Lower leg skin (tissue), 4 donors: ENCODE results near the gene CCDC27. TPM values are rescaled to one million over a fixed set of nuclear protein-coding genes. Genes with fewer than 3 reads are reported as not detected.

ENCODE experiments used
- DNase-seq, 2 donors: peaks; one replicate each; pipeline ENCODE4 v3.0.0-alpha.2; 2019; ENCODE audit warnings: low spot score in 2 of 2
- H3K4me3 ChIP-seq: fragments of 200-600 bp; sonication (generic); 2 replicates; pipeline ENCODE4 v1.5.1; 2017; ENCODE audit warnings: mild to moderate bottlenecking, low read depth; ENCODE audit not compliant: poor library complexity, severe bottlenecking
- POLR2A ChIP-seq, 2 donors: fragments of 450-650 bp; IDR thresholded peaks; one replicate each; pipeline ENCODE4 v1.6.1; 2016 to 2017; ENCODE audit warnings: antibody characterized with exemption in 2 of 2, mild to moderate bottlenecking in 1 of 2, moderate library complexity in 1 of 2
- WGBS, 2 donors: methylation state at CpG; one replicate each; pipeline ENCODE4 v1.1.5; 2018; 5-methylcytosine and 5-hydroxymethylcytosine counted together
- intact Hi-C: fragments of 100-400 bp; cut with DNase I; formaldehyde crosslinking; loops from one replicate; pipeline ENCODE4 v1.15.0; 2023; ENCODE audit warnings: low total_unique reads
- total RNA-seq, 4 donors: library from RNA; depleted of rRNA; stranded (reverse); fragments of >200 nt; gene quantifications; one replicate each; pipeline ENCODE4 v1.1.0, GENCODE V29; 2016
- TF ChIP-seq, protein P1 (sequence below), 3 donors: fragments of 450-650 bp; IDR thresholded peaks; one replicate each; pipeline ENCODE4 v1.5.1; 2016; ENCODE audit warnings: antibody characterized with exemption in 3 of 3, mild to moderate bottlenecking in 3 of 3, moderate library complexity in 2 of 3

The CCDC27 gene
- total RNA-seq, 4 donors from 2014 or later: not detected

DNA sequence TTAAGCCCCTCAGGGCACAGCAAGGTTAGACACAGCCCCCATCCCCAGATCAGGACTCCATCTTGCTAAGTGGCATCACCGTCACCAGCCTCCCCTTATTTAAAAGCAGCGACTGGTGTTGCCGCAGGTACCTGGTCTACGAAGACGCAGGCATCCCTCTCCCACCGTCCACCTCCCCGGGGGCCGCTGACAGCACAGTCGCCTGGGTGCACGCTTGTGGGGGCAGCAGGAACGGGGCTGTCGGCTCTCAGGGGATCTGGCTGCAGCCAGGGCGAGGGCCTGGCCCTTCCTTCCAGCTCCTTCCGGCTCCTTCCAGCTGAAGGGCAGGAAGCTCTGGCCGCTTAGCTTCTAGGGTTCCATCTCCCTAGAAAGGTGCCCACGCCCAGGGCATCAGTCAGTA is 17.6 kb upstream of the CCDC27 start:
- intact Hi-C loops: no loop called here
- DNase-seq: no peak
- no peak overlapping the region for H3K4me3 ChIP-seq
- TF ChIP-seq, protein P1, sequence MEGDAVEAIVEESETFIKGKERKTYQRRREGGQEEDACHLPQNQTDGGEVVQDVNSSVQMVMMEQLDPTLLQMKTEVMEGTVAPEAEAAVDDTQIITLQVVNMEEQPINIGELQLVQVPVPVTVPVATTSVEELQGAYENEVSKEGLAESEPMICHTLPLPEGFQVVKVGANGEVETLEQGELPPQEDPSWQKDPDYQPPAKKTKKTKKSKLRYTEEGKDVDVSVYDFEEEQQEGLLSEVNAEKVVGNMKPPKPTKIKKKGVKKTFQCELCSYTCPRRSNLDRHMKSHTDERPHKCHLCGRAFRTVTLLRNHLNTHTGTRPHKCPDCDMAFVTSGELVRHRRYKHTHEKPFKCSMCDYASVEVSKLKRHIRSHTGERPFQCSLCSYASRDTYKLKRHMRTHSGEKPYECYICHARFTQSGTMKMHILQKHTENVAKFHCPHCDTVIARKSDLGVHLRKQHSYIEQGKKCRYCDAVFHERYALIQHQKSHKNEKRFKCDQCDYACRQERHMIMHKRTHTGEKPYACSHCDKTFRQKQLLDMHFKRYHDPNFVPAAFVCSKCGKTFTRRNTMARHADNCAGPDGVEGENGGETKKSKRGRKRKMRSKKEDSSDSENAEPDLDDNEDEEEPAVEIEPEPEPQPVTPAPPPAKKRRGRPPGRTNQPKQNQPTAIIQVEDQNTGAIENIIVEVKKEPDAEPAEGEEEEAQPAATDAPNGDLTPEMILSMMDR (IDR thresholded peaks at IDR 0.05): no peak
- TF ChIP-seq POLR2A (IDR thresholded peaks at IDR 0.05): no peak
- 93 to 95% methylated on average over 16 of the region's 16 CpGs for WGBS, 2 donors

DNA sequence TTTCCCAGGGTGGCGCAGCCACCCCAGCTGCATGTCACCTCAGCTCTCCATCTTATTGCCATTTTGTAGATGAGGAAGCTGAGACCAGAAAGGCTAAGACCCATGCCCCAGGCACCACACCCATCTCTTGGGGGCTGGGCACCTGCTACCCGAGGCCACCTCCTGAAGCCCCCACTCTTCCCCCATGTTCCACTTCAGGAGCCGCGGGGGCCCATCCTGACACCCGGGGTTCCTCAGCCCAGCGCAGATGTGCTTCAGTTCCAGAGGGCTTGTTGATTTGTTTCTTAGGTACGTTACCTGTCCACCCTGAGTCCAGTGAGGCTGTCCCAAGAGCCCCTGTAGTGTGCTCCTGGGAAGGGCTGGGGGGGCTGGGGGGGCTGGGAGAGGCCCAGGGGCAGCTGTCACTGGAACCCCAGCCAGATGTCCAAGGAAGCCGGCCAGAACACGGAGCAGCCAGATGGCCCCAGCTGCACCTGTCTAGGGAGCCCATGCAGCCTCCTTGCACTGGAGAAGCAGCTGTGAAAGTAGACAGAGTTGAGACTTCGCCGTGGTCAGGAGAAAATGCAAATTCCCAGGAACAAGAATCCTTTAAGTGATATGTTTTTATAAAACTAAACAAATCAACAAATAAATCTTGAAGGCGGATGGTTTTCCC is 17.1 kb upstream of the CCDC27 start:
- no peak for DNase-seq
- intact Hi-C loops: no loop called here
- no peak overlapping the region for H3K4me3 ChIP-seq
- no peak for TF ChIP-seq POLR2A (IDR thresholded peaks at IDR 0.05)
- TF ChIP-seq, protein P1 (IDR thresholded peaks at IDR 0.05): no peak
- WGBS, 2 donors: 80 to 86% methylated on average over 12 of the region's 12 CpGs

DNA sequence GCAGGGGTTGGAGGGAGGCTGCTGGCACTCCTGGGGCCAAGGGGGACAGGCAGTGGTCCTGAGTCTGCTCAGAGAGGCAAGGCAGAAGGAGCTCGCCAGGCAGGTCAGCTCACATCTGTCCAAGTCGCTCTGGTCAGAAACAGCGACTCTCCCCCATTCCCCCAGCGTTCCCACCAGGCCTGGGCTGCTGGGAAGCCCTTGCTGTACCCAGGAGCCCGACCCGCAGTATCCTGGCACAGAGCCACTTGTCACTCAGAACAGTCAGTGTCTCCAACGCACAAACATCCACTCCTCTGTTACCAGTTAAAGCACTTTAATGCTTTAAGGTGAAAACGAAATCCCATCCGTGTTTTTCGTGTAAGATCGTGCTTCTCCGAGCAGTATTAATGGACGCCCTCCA is 16.6 kb upstream of the CCDC27 start:
- intact Hi-C loops: no loop called here
- WGBS, 2 donors: 76 to 80% methylated on average over 13 of the region's 13 CpGs
- no peak for DNase-seq
- no peak for TF ChIP-seq POLR2A (IDR thresholded peaks at IDR 0.05)
- TF ChIP-seq, protein P1 (IDR thresholded peaks at IDR 0.05): no peak
- H3K4me3 ChIP-seq: no peak overlapping the region

DNA sequence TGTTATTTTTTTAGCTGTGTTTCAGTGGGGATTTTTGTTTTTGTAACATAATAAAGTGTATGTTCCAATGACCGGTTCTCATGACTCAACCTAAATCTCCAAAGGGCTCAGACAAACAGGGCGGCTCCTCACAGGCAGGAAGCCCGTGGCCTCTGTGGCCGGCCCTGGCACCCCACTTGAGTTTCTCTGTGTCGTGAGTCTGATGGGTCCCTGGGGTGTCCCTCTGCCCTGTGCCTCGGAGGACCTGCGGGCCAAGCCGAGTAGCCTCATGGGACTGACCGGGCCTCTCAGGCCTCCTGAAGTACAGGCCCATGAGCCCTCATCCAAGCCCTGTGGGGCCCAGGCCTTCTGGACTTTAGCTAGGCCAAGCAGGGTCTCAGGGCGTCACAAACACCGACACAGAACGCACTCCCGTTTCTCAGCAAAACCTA is 16.1 kb upstream of the CCDC27 start:
- intact Hi-C loops: no loop called here
- no peak for TF ChIP-seq POLR2A (IDR thresholded peaks at IDR 0.05)
- TF ChIP-seq, protein P1 (IDR thresholded peaks at IDR 0.05): no peak
- no peak for DNase-seq
- 83 to 84% methylated on average over 12 to 13 of the region's 13 CpGs for WGBS, 2 donors
- H3K4me3 ChIP-seq: no peak overlapping the region

DNA sequence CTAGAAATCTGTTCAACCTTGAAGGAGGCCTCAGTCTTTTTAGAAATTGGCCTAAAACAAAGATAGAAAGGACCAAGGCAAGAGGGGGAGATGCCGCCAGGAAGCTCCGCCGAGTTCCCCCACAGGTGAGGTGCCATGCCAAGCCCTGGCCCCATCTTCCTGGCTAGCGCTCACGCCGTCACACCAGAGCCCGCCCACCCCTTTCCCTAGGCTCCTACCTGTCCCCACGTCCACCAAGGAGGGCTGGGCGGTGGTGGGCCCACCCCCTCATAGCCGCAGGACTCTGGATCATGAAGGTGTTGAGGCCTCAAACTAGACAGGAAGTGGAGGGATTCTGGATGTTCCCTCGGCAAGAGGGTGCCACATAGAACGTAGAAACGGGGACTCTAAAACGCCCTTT is 15.5 kb upstream of the CCDC27 start:
- no peak for DNase-seq
- no peak for TF ChIP-seq POLR2A (IDR thresholded peaks at IDR 0.05)
- TF ChIP-seq, protein P1 (IDR thresholded peaks at IDR 0.05): no peak
- H3K4me3 ChIP-seq: no peak overlapping the region
- intact Hi-C loops: no loop called here
- WGBS, 2 donors: 73 to 83% methylated on average over 14 of the region's 14 CpGs

DNA sequence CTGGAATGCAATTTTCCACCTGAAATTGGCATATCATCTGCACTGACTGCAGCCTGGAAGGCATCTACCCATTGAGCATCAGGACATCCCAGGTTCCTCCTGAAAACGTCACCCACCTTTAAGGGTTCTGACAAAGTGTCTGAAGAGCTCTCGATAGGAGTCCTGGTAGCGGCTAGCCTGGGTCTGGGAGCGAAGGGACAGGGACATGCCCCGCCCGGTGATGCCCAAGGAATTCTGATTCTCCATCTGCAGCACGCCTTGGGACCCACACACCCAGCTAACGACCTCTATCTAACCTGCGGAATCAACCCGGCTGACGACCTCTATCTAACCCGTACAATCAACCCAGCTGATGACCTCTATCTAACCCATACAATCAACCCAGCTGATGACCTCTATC is 13.3 kb upstream of the CCDC27 start:
- no peak for TF ChIP-seq POLR2A (IDR thresholded peaks at IDR 0.05)
- TF ChIP-seq, protein P1 (IDR thresholded peaks at IDR 0.05): no peak
- 90 to 95% methylated on average over 12 of the region's 12 CpGs for WGBS, 2 donors
- H3K4me3 ChIP-seq: no peak overlapping the region
- DNase-seq: no peak
- intact Hi-C loops: no loop called here
